Testis (tissue), 3 donors: ENCODE data around the gene SPACDR. TPM values are rescaled to one million over a fixed set of nuclear protein-coding genes. Genes with fewer than 3 reads are reported as not detected.
A peak's percentile ranks its signal among the peaks of the same experiment; 100 is the strongest.

ENCODE experiments used
- DNase-seq: peaks from one replicate; pipeline ENCODE4 v3.0.0-alpha.2; 2019
- H3K27ac ChIP-seq, 2 donors: fragments of 200-600 bp; sonication (generic); one replicate each; pipeline ENCODE4 v1.5.1; 2019
- H3K27me3 ChIP-seq: fragments of 200-600 bp; sonication (generic); one replicate; pipeline ENCODE4 v1.5.1; 2019
- H3K36me3 ChIP-seq: fragments of 200-600 bp; sonication (generic); one replicate; pipeline ENCODE4 v1.5.1; 2017; ENCODE audit warnings: low read depth; ENCODE audit errors: missing control alignments
- H3K4me1 ChIP-seq: fragments of 200-600 bp; sonication (generic); one replicate; pipeline ENCODE4 v1.5.1; 2019
- H3K4me3 ChIP-seq, 2 donors: fragments of 200-600 bp; sonication (generic); one replicate each; pipeline ENCODE4 v1.5.1; 2017 to 2019
- H3K9me3 ChIP-seq: fragments of 200-600 bp; sonication (generic); one replicate; pipeline ENCODE4 v1.5.1; 2017
- POLR2A ChIP-seq: fragments of 450-650 bp; IDR thresholded peaks from one replicate; pipeline ENCODE4 v1.6.1; 2017; ENCODE audit warnings: antibody characterized with exemption, mild to moderate bottlenecking, moderate library complexity
- WGBS, 2 donors: methylation state at CpG; one replicate each; pipeline ENCODE4 v1.1.5; 2018; 5-methylcytosine and 5-hydroxymethylcytosine counted together
- intact Hi-C: fragments of 100-400 bp; cut with DNase I; formaldehyde crosslinking; loops from one replicate; pipeline ENCODE4 v1.15.1; 2023; ENCODE audit warnings: low total_unique reads
- polyA plus RNA-seq: library from polyadenylated mRNA; stranded (reverse); fragments of 350-450 nt; fragmentation: Illumina TruSeq; extraction: RNeasy Lipid Tissue Mini Kit (QIAGEN cat#74804); gene quantifications from one replicate; pipeline ENCODE4 v1.2.3, GENCODE V29; 2014; ENCODE audit warnings: low read depth, low replicate concordance; ENCODE audit not compliant: insufficient read depth
- total RNA-seq, 2 donors: library from RNA; depleted of rRNA; stranded (reverse); fragments of >200 nt; gene quantifications; one replicate each; pipeline ENCODE4 v1.2.3, GENCODE V29; 2016
- TF ChIP-seq, protein P1 (sequence below), 3 experiments: fragments of 450-650 bp in 2 of 3; fragments of 200-600 bp in 1 of 3; sonication (generic) in 1 of 3; IDR thresholded peaks; one replicate each; pipeline ENCODE4 v1.5.1; 2016 to 2019; ENCODE audit warnings: antibody characterized with exemption in 3 of 3, mild to moderate bottlenecking in 2 of 3, moderate library complexity in 1 of 3

The SPACDR gene
- total and polyA plus RNA-seq, 3 donors from 2014 or later = 34.0 to 84.9 (median 45.8) TPM

GRCh38 chr7:100476101-100476780 lies 12.2 kb upstream of the SPACDR start:
- Histone ChIP-seq H3K36me3 (no peaks in the 10 kb centered on the region), H3K4me1 (peaks cover 58% of the 10 kb centered on the region), H3K4me3 (peak overlapping the region in 1 of 2 donors; percentile 98), H3K27me3 (no peaks in the 10 kb centered on the region), H3K27ac (peak overlapping the region; percentile 93 to 95), H3K9me3 (no peaks in the 10 kb centered on the region)
- TF ChIP-seq, protein P1, sequence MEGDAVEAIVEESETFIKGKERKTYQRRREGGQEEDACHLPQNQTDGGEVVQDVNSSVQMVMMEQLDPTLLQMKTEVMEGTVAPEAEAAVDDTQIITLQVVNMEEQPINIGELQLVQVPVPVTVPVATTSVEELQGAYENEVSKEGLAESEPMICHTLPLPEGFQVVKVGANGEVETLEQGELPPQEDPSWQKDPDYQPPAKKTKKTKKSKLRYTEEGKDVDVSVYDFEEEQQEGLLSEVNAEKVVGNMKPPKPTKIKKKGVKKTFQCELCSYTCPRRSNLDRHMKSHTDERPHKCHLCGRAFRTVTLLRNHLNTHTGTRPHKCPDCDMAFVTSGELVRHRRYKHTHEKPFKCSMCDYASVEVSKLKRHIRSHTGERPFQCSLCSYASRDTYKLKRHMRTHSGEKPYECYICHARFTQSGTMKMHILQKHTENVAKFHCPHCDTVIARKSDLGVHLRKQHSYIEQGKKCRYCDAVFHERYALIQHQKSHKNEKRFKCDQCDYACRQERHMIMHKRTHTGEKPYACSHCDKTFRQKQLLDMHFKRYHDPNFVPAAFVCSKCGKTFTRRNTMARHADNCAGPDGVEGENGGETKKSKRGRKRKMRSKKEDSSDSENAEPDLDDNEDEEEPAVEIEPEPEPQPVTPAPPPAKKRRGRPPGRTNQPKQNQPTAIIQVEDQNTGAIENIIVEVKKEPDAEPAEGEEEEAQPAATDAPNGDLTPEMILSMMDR (IDR thresholded peaks at IDR 0.05) = no peak
- TF ChIP-seq POLR2A = no peak
- intact Hi-C loops = no loop called here
- 22 to 37% methylated on average over 6 of the region's 6 CpGs for WGBS, 2 donors
- no peak for DNase-seq

DNA sequence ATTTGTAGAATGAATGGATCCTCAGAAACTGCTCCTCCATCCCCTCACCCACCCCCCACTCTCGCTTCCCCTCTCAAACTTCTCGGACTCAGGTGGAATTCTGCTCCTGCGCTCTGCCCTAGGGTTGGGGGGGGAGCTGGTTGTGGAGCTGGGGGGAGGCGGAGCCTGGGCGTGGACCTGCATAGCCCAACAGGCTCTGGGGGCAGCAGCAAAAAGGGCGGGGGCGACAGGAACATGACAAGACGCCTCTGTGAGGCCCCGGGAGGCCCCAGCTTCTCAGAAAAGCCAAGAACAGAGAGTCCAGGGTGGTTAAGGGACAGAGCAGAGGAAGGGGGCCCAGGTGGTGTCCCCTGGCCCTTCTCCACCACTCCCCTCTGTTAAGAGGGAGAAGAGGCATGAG lies 11.5 kb upstream of the SPACDR start:
- no peak for TF ChIP-seq POLR2A
- TF ChIP-seq, protein P1 (IDR thresholded peaks at IDR 0.05) = no peak
- no peaks in the 10 kb centered on the region for H3K36me3 ChIP-seq
- intact Hi-C loops = no loop called here
- H3K4me3 ChIP-seq = peak overlapping the region in 1 of 2 donors; percentile 98
- H3K27ac ChIP-seq = peak overlapping the region; percentile 93 to 95
- WGBS, 2 donors = 27 to 43% methylated on average over 9 of the region's 9 CpGs
- no peaks in the 10 kb centered on the region for H3K27me3 ChIP-seq
- peaks cover 58% of the 10 kb centered on the region for H3K4me1 ChIP-seq
- peak; percentile 82 for DNase-seq
- H3K9me3 ChIP-seq = no peaks in the 10 kb centered on the region

GRCh38 chr7:100472854-100473499 lies 8.9 kb upstream of the SPACDR start:
- Histone ChIP-seq H3K4me1 (peaks cover 58% of the 10 kb centered on the region), H3K9me3 (no peaks in the 10 kb centered on the region), H3K36me3 (no peaks in the 10 kb centered on the region), H3K27me3 (no peaks in the 10 kb centered on the region), H3K4me3 (no peak overlapping the region), H3K27ac (peak overlapping the region; percentile 50 to 74)
- WGBS, 2 donors = 47 to 57% methylated on average over 14 of the region's 14 CpGs
- no peak for TF ChIP-seq POLR2A
- TF ChIP-seq, protein P1 (IDR thresholded peaks at IDR 0.05) = no peak
- intact Hi-C loops = no loop called here
- DNase-seq = no peak

GRCh38 chr7:100472121-100472851 lies 8.2 kb upstream of the SPACDR start:
- H3K27me3 ChIP-seq = no peaks in the 10 kb centered on the region
- intact Hi-C loops = no loop called here
- H3K27ac ChIP-seq = peak overlapping the region; percentile 50 to 74
- DNase-seq = no peak
- no peaks in the 10 kb centered on the region for H3K36me3 ChIP-seq
- TF ChIP-seq, protein P1 (IDR thresholded peaks at IDR 0.05) = no peak
- no peak for TF ChIP-seq POLR2A
- H3K4me1 ChIP-seq = peaks cover 57% of the 10 kb centered on the region
- H3K4me3 ChIP-seq = no peak overlapping the region
- 46 to 68% methylated on average over 13 to 16 of the region's 16 CpGs for WGBS, 2 donors
- no peaks in the 10 kb centered on the region for H3K9me3 ChIP-seq
